Prostate gland (tissue), 2 donors: ENCODE results near the gene KRTAP5-11. TPM values are rescaled to one million over a fixed set of nuclear protein-coding genes. Genes with fewer than 3 reads are reported as not detected.
"Not testable (repeated sequence)": the region's sequence is repeated elsewhere in the genome, so short reads cannot be mapped to it uniquely, and the experiment has no call there.

Experiments
- DNase-seq: peaks from one replicate; pipeline ENCODE4 v3.0.0-alpha.2; 2019; ENCODE audit warnings: low spot score
- H3K27ac ChIP-seq, 2 donors: fragments of 200-600 bp; sonication (generic); 2 replicates each; pipeline ENCODE4 v1.5.1; 2017 to 2019
- H3K27me3 ChIP-seq: fragments of 200-600 bp; sonication (generic); replicated peaks from 2 replicates; pipeline ENCODE4 v1.5.1; 2019; ENCODE audit not compliant: insufficient read depth
- H3K36me3 ChIP-seq, 2 donors: fragments of 200-600 bp; sonication (generic); 1 replicate in 1 of 2; 2 replicates in 1 of 2; pipeline versions ENCODE4 v1.5.1 to v1.8.1; 2017 to 2019
- H3K4me1 ChIP-seq: fragments of 200-600 bp; sonication (generic); replicated peaks from 2 replicates; pipeline ENCODE4 v1.5.1; 2019
- H3K4me3 ChIP-seq, 2 donors: fragments of 200-600 bp; sonication (generic); 2 replicates each; pipeline ENCODE4 v1.5.1; 2017 to 2019
- H3K9me3 ChIP-seq: fragments of 200-600 bp; sonication (generic); 2 replicates; pipeline ENCODE4 v1.5.1; 2017
- CTCF ChIP-seq, 4 experiments: fragments of 200-600 bp in 2 of 4; fragments of 450-650 bp in 2 of 4; sonication (generic) in 2 of 4; IDR thresholded peaks; 1 replicate in 3 of 4; 2 replicates in 1 of 4; pipeline ENCODE4 v1.5.1; 2016 to 2019; ENCODE audit warnings: antibody characterized with exemption in 4 of 4, mild to moderate bottlenecking in 2 of 4, moderate library complexity in 2 of 4
- POLR2A ChIP-seq: fragments of 450-650 bp; IDR thresholded peaks from one replicate; pipeline ENCODE4 v1.6.1; 2016; ENCODE audit warnings: antibody characterized with exemption, mild to moderate bottlenecking
- POLR2AphosphoS5 ChIP-seq: sonication (generic); formaldehyde crosslinking; IDR thresholded peaks from one replicate; pipeline ENCODE4 v1.6.1; 2017; ENCODE audit warnings: antibody characterized with exemption
- WGBS: methylation state at CpG from one replicate; pipeline ENCODE4 v1.1.5; 2018; 5-methylcytosine and 5-hydroxymethylcytosine counted together
- intact Hi-C: fragments of 100-400 bp; cut with DNase I; formaldehyde crosslinking; loops from one replicate; pipeline ENCODE4 v1.14.2; 2022
- total RNA-seq, 2 donors: library from RNA; depleted of rRNA; stranded (reverse); fragments of >200 nt; gene quantifications; one replicate each; pipeline ENCODE4 v1.1.0, GENCODE V29; 2016

The KRTAP5-11 gene
- total RNA-seq, 2 donors from 2014 or later: not detected

DNA sequence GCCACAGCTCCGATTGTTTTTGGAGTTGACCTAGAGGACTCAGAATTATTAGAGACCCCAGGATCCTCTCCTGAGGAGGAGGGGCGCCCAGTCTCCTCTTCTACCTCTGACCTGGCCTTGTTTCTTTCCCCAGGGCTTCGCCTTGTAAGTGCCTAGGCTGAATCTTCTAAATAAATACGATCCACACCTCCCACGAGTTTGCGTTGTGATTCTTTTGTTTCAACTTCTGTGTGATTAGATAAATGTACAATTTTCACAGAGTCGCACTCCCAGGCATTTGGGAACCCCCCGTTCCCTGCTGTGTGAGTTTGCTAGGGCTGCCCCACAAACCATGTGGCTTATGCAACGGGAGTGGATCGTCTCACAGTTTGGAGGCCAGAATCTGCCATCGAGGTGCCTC, 43.7 kb downstream of the KRTAP5-11 start:
- DNase-seq: no peak
- intact Hi-C loops: no loop called here
- H3K9me3 ChIP-seq: no peaks in the 10 kb centered on the region
- no peaks in the 10 kb centered on the region for H3K27me3 ChIP-seq
- no peaks in the 10 kb centered on the region for H3K4me1 ChIP-seq
- H3K27ac ChIP-seq: no peak overlapping the region
- WGBS: 86% methylated on average over 11 of the region's 11 CpGs
- no peak overlapping the region for H3K4me3 ChIP-seq
- TF ChIP-seq POLR2AphosphoS5: no peak
- no peaks in the 10 kb centered on the region for H3K36me3 ChIP-seq

GRCh38 chr11:71538666-71538990, 44.0 kb downstream of the KRTAP5-11 start:
- no peak overlapping the region for H3K27ac ChIP-seq
- WGBS: 87% methylated on average over 4 of the region's 4 CpGs
- no peak overlapping the region for H3K4me3 ChIP-seq
- TF ChIP-seq POLR2A (no peak), POLR2AphosphoS5 (no peak), CTCF (IDR thresholded peaks at IDR 0.05) (no peak)
- intact Hi-C loops: no loop called here
- no peaks in the 10 kb centered on the region for H3K9me3 ChIP-seq
- H3K27me3 ChIP-seq: no peaks in the 10 kb centered on the region
- DNase-seq: no peak
- no peaks in the 10 kb centered on the region for H3K4me1 ChIP-seq
- no peaks in the 10 kb centered on the region for H3K36me3 ChIP-seq

- H3K27ac ChIP-seq, intact Hi-C loops, H3K36me3 ChIP-seq, H3K9me3 ChIP-seq, H3K27me3 ChIP-seq, H3K4me3 ChIP-seq, DNase-seq, H3K4me1 ChIP-seq: not testable (repeated sequence)
- WGBS: no CpG with 5 or more reads among the region's 4 CpGs
Measured at GRCh38 chr11:71537977-71538665, 44.6 kb downstream of the KRTAP5-11 start, which contains the start of gene KRTAP5-8. TSS of gene KRTAP5-8 (plus strand) at chr11:71538025. CDS start at chr11:71538056, 31 bp downstream.

- H3K4me1 ChIP-seq: no peaks in the 10 kb centered on the region
- H3K27me3 ChIP-seq: no peaks in the 10 kb centered on the region
- no peaks in the 10 kb centered on the region for H3K36me3 ChIP-seq
- intact Hi-C loops: no loop called here
- no peak for DNase-seq
- no peak for TF ChIP-seq POLR2A
- no peak for TF ChIP-seq POLR2AphosphoS5
- no peak for TF ChIP-seq CTCF (IDR thresholded peaks at IDR 0.05)
- no peaks in the 10 kb centered on the region for H3K9me3 ChIP-seq
- WGBS: 83% methylated on average over 9 of the region's 9 CpGs
- no peak overlapping the region for H3K27ac ChIP-seq
- H3K4me3 ChIP-seq: no peak overlapping the region
Measured at GRCh38 chr11:71537537-71537936, 45.1 kb downstream of the KRTAP5-11 start.

DNA sequence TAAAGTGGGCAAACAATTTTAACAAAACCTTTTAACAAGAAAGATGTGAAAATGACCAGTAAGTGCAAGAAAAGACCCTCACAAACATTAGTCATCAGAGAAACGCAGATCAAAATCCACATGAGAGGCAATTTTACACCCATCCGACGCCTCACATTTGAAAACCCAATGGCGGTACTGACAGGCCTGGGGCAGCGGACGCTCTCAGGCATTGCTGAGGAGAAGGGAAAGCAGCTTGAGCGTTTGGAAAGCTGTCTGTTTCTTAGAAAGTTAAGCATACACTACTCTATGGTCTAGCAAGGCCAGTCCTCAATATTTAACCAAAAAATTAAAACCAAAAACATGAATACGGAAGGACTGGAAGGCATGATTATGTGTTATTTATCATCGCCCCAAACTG, 46.9 kb downstream of the KRTAP5-11 start:
- WGBS: 88% methylated on average over 9 of the region's 9 CpGs
- TF ChIP-seq CTCF (IDR thresholded peaks at IDR 0.05): no peak
- TF ChIP-seq POLR2AphosphoS5: no peak
- TF ChIP-seq POLR2A: no peak
- intact Hi-C loops: no loop called here

GRCh38 chr11:71534711-71535608, 47.7 kb downstream of the KRTAP5-11 start:
- DNase-seq, intact Hi-C loops, H3K27ac ChIP-seq, H3K36me3 ChIP-seq, H3K9me3 ChIP-seq, H3K4me1 ChIP-seq, H3K27me3 ChIP-seq, H3K4me3 ChIP-seq: not testable (repeated sequence)
- WGBS: 70% methylated on average over 17 of the region's 17 CpGs

More for the DNA sequence above, 46.9 kb downstream of the KRTAP5-11 start:
- H3K36me3 ChIP-seq: no peaks in the 10 kb centered on the region
- H3K4me3 ChIP-seq: no peak overlapping the region
- no peak overlapping the region for H3K27ac ChIP-seq
- DNase-seq: no peak
- H3K4me1 ChIP-seq: no peaks in the 10 kb centered on the region
- H3K9me3 ChIP-seq: no peaks in the 10 kb centered on the region
- no peaks in the 10 kb centered on the region for H3K27me3 ChIP-seq
